GM12865 (cell line): ENCODE data around the gene AP2S1.
"Not testable (repeated sequence)": the region's sequence is repeated elsewhere in the genome, so short reads cannot be mapped to it uniquely, and the experiment has no call there.

ENCODE experiments used
- DNase-seq: peaks from one replicate; pipeline ENCODE4 v3.0.0; 2010; ENCODE audit warnings: low read depth
- H3K4me3 ChIP-seq: 2 replicates; pipeline ENCODE4 v1.5.1; 2011; ENCODE audit warnings: mild to moderate bottlenecking, low read depth, low read length, control low read depth
- TF ChIP-seq, protein P1 (sequence below): IDR thresholded peaks from 2 replicates; pipeline ENCODE4 v1.5.1; 2011; ENCODE audit warnings: low read length, control low read depth, low read depth, inconsistent platforms; ENCODE audit not compliant: insufficient read depth; ENCODE audit errors: missing control alignments

AP2S1 gene

DNA sequence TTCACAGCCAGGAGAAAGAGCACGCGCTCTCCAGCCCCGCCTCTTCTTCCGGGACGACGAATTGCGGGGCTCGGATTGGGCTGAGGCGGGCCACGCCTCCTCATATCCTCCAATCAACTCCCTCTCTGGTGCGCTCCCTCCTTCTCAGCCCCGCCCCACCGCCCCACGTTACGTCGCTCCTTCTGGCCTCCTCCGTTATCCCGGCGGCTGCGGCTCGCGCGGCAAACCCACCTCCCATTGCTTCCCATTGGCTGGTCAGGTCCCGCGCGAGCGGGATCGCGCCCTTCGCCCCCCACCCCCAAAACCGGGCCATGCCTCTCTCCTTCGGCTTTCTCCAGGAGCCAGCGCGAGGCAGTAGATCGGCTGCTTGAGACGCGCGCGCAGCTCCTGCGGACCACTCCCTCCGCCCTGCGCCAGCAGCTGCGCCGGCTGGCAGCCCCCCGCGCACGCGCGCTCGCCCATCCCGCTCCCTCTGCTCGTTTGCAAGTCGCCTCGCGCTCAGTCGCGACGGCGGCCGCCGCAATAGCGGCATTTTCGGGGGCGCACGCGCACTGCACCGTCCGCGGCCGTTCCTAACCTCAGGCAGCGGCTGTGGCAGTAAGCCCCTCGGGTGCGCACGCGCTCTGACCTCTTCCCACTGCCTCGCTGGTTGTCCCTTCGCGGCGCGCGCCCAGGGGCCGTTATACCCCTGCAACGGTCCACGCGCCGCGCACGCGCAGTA lies 9.6 kb upstream of the AP2S1 start:
- DNase-seq, result peak; percentile 99
- H3K4me3 ChIP-seq, result peak overlapping the region; percentile 75
- TF ChIP-seq, protein P1, sequence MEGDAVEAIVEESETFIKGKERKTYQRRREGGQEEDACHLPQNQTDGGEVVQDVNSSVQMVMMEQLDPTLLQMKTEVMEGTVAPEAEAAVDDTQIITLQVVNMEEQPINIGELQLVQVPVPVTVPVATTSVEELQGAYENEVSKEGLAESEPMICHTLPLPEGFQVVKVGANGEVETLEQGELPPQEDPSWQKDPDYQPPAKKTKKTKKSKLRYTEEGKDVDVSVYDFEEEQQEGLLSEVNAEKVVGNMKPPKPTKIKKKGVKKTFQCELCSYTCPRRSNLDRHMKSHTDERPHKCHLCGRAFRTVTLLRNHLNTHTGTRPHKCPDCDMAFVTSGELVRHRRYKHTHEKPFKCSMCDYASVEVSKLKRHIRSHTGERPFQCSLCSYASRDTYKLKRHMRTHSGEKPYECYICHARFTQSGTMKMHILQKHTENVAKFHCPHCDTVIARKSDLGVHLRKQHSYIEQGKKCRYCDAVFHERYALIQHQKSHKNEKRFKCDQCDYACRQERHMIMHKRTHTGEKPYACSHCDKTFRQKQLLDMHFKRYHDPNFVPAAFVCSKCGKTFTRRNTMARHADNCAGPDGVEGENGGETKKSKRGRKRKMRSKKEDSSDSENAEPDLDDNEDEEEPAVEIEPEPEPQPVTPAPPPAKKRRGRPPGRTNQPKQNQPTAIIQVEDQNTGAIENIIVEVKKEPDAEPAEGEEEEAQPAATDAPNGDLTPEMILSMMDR, result no peak

DNA sequence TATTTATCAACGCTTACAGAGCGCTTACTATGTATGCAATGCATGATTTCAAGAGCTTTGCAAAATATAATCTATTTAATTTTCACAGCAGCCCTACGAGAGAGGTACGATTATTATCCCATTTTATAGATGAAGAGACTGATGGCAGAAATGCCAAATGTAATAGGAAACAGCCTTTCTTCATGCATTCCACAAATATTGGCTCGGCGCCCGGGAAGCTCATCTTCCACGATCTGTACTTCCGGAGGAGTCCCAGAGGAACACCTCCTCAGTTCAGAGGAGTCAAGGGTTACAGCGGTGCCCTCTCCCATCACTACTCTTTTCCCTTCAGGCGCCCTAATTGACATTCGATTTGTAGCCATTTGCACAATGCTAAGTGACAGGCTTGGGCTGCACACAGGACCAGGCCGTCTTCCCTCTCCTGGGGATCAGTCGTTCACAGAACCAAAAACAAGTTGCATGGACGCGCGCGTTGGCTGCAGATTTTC lies 9.0 kb upstream of the AP2S1 start:
- TF ChIP-seq, protein P1, result no peak
- DNase-seq, result no peak

DNA sequence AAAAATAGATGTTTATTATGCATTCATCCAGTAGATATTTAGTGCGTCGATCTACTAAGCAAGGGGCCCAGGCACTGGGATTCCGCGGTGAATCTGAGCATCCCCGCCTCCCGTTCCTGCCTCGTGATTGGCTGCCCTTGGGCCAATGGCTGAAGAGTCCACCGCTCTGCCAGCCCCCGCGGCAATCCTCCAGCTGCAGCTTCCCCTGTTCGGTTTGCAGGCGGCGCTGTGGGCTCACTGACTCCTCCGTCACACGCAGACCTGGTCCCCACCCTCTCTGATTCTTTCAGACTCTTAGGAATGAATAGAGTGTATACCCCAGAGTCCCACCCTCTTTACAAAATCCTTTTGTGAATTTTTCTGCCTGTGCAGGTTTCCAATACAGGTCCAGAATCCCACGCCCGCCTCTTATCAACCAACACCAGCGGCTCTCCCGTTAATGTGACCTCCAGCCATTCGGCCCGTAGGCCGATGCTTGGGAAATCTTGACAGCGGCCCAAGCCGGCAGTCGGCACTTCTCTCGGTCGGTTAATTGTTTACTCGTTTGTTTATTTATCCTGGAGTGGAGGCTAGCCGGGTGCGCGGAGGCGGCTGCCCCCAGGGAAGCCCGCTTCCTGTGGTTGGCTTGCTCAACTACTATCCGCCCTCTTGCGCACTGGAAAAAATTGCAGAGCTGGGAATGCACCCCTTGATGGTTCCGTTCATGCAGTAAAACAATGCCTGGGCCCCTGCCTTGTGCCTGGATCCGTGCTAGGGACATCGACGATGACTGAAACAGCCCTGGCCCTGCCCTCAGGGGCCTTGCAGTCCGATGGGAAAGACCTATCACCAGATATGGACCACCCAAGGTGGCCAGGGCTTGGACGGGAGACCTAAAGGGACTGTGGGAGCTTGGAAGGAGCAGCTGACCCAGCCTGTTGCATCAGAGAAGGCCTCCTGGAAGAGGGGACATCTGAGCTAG lies 5.7 kb upstream of the AP2S1 start:
- peak overlapping the region; percentile 15 for H3K4me3 ChIP-seq
- TF ChIP-seq, protein P1, result peak; percentile 72
- DNase-seq, result peak; percentile 93

More for the DNA sequence above, 9.0 kb upstream of the AP2S1 start:
- H3K4me3 ChIP-seq, result peak overlapping the region; percentile 75

DNA sequence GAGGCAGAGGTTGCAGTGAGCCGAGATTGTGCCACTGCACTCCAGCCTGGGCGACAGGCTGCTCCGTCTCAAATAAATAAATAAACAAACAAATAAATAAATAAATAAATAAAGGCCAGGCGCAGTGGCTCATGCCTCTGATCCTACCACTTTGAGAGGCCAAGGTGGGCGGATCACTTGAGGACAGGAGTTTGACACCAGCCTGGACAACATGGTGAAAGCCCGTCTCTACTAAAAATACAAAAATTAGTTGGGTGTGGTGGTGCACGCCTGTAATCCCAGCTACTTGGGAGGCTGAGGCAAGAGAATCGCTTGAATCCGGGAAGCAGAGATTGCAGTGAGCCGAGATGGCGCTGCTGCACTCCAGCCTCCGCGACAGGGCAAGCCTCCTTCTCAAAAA lies 4.1 kb upstream of the AP2S1 start:
- DNase-seq, H3K4me3 ChIP-seq: not testable (repeated sequence)

DNA sequence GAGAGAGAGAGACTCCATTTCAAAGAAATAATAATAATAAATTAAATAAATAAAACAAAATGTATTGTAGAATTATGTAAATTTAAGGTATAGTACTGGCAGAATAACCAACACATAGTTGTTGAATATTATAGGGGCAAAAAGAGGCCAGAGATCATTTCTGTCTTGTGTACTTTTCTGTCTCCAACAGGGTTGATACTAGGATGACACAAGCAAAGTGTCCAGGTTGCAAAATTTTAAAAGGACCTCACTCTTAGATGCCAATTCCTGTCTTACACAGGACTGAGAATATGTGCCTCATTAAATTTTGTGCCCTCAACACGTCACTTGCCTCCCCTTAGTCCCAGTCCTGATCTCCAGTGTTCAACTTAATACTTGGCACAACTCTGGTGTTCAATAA lies 2.2 kb upstream of the AP2S1 start:
- no peak for DNase-seq
- TF ChIP-seq, protein P1, result no peak

DNA sequence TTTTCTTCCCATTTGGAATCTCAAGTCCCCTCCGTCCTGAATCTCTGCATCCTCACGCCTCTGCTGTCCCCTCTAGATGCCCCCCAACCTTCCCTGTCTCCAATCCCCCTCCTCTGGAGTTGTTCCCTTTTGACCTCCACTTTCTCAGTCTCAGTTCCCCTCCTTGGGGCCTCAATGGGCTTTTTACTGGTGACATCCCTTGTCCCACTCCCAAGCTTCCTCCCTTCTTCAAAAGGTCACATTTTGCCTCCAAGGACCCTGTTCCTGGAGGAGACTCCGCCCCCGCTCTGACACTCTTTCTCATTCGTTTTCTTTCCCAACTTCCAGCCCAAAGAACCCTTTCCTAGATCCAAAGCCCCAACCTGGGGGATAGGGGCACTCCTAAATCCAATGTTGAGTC lies 1.0 kb downstream of the AP2S1 start:
- peak overlapping the region; percentile 79 for H3K4me3 ChIP-seq
- TF ChIP-seq, protein P1, result no peak
- no peak for DNase-seq

More for the DNA sequence above, 2.2 kb upstream of the AP2S1 start:
- no peak overlapping the region for H3K4me3 ChIP-seq

DNA sequence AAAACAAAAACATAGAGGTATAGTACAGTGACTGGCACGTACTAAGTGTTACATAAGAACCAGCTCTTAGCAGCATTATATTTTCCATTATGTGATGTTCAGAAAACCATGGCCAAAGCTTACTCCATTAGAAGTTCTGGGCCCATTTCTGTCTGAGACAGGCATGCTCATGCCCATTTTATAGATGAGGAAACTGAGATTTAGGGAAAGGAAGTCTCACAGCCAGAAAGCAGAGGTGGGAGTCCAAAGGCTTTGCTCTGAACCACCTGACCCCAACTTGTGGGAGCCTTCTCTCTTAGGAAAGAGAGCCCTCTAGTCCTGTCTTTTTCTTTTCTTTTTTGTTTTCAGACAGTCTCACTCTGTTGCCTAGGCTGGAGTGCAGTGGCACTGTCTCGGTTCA lies 2.3 kb downstream of the AP2S1 start:
- no peak for DNase-seq
- TF ChIP-seq, protein P1, result no peak
- H3K4me3 ChIP-seq, result no peak overlapping the region
